ENCODE results near the gene TRIM8. TPM values are rescaled to one million over a fixed set of nuclear protein-coding genes. Genes with fewer than 3 reads are reported as not detected.

TRIM8 gene
- polyA plus RNA-seq, 1 donor from 2014 or later, result 71.5 TPM

GRCh38 chr10:102635377-102635776 lies 8.9 kb upstream of the TRIM8 start:
- Mint-ChIP-seq H3K27ac (peak overlapping the region; percentile 5 to 68 (median 60)), H3K9me3 (no peaks in the 10 kb centered on the region), H3K4me1 (peaks cover 9 to 22% (median 11%) of the 10 kb centered on the region in 3 donors), H3K36me3 (peaks cover 2% of the 10 kb centered on the region), H3K27me3 (no peaks in the 10 kb centered on the region), H3K4me3 (peak overlapping the region in 2 of 4 donors; percentile 18 to 93)

DNA sequence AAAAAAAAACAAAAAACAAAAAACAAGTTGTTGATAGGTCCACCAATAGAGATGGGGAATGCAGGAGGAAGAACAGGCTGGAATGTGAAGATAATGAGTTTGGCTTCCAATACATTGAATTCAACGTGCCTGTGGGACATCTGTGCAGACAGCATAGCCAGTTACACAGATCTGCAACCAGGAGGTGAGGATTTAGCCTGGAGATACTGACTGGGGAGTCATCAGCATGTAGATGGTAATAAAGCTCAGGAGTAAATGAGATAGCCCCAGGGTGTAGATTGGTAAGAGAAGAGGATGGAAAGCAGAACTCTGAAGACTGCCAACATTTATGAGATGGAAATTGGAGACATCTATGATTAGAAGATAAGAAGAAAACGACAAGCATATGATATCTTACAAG lies 4.7 kb upstream of the TRIM8 start:
- Mint-ChIP-seq H3K4me1 (peaks cover 9 to 23% (median 12%) of the 10 kb centered on the region in 3 donors), H3K27ac (peak overlapping the region in 1 of 3 donors; percentile 82), H3K9me3 (no peaks in the 10 kb centered on the region), H3K4me3 (peak overlapping the region in 1 of 4 donors; percentile 64), H3K36me3 (no peaks in the 10 kb centered on the region), H3K27me3 (no peaks in the 10 kb centered on the region)

- Mint-ChIP-seq H3K27ac (peak overlapping the region; percentile 91 to 98 (median 97)), H3K4me3 (peak overlapping the region; percentile 89 to 98 (median 93)), H3K9me3 (no peaks in the 10 kb centered on the region), H3K4me1 (peaks cover 4 to 13% (median 5%) of the 10 kb centered on the region in 3 donors), H3K27me3 (no peaks in the 10 kb centered on the region), H3K36me3 (peaks cover 2% of the 10 kb centered on the region)
Observed at GRCh38 chr10:102641402-102641801, 2.9 kb upstream of the TRIM8 start.

- Mint-ChIP-seq H3K27me3 (no peaks in the 10 kb centered on the region), H3K4me1 (peaks cover 9 to 16% (median 9%) of the 10 kb centered on the region in 3 donors), H3K9me3 (no peaks in the 10 kb centered on the region), H3K4me3 (peak overlapping the region; percentile 89 to 98 (median 93)), H3K36me3 (peaks cover 2% of the 10 kb centered on the region), H3K27ac (peak overlapping the region; percentile 91 to 98 (median 97))
Observed at GRCh38 chr10:102641880-102642735, 2.2 kb upstream of the TRIM8 start.

- Mint-ChIP-seq H3K4me3 (peak overlapping the region; percentile 90 to 98 (median 92)), H3K9me3 (no peaks in the 10 kb centered on the region), H3K27me3 (peaks cover 2% of the 10 kb centered on the region)
Observed at GRCh38 chr10:102642736-102643335, 1.4 kb upstream of the TRIM8 start.

DNA sequence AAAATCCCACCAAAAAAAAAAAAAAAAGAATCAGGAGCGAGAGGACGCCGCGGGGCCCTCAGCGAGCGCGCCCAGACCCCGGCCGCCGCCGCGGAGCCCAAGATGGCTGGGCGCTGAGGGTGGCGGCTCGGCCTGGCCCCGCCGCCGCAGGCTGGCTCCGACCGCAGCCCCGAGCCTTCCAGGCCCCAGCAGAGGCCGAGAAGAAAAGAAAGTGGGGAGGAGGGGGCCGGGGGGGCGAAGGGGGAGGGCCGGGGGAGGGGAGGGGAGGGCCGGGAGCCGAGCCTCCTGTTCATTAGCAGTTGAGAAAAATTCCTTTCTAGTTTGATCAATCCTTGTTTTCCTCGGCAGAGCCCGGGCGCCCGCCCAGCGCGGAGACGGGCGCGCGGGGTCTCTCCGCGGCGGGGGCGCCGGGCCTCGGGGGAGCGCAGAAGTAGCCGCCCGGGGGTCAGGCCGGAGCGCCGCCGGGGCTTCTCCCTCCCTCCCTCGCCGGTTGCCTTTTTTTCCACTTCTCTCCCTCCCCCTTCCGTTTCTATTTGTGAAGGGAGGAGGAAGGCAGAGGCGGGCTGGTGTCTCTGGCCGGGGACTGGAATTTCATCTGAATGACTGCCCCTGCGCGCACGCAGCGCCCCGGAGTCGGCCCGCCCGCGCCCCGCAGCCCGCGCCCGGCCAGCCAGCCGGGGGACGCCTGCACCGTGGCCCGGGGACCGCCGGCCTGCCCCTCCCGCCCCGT lies 778 bp upstream of the TRIM8 start:
- Mint-ChIP-seq H3K27ac (peak overlapping the region in 2 of 3 donors; percentile 91 to 95), H3K4me1 (peaks cover 18 to 28% (median 22%) of the 10 kb centered on the region in 3 donors), H3K4me3 (peak overlapping the region; percentile 90 to 98 (median 92)), H3K36me3 (peaks cover 2% of the 10 kb centered on the region), H3K27me3 (peaks cover 2% of the 10 kb centered on the region), H3K9me3 (no peaks in the 10 kb centered on the region)

More at GRCh38 chr10:102642736-102643335, 1.4 kb upstream of the TRIM8 start:
- Mint-ChIP-seq H3K36me3 (peaks cover 2% of the 10 kb centered on the region), H3K4me1 (peaks cover 14 to 23% (median 16%) of the 10 kb centered on the region in 3 donors), H3K27ac (peak overlapping the region; percentile 91 to 95 (median 95))

DNA sequence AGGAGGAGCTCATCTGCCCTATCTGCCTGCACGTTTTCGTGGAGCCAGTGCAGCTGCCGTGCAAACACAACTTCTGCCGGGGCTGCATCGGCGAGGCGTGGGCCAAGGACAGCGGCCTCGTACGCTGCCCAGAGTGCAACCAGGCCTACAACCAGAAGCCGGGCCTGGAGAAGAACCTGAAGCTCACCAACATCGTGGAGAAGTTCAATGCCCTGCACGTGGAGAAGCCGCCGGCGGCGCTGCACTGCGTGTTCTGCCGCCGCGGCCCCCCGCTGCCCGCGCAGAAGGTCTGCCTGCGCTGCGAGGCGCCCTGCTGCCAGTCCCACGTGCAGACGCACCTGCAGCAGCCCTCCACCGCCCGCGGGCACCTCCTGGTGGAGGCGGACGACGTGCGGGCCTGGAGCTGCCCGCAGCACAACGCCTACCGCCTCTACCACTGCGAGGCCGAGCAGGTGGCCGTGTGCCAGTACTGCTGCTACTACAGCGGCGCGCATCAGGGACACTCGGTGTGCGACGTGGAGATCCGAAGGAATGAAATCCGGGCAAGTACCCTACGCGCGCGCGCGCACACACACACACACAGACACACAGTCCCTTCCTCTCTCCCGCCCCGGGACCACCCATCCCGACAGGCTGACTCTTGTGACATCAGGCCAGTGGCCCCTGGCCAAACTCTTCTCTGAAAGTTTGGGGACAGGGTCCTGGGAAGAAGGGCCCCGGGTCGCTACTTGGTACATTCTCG lies 538 bp downstream of the TRIM8 start:
- Mint-ChIP-seq H3K27me3 (peaks cover 2% of the 10 kb centered on the region), H3K4me1 (peaks cover 26 to 35% (median 28%) of the 10 kb centered on the region in 3 donors), H3K4me3 (peak overlapping the region; percentile 90 to 99 (median 98)), H3K27ac (peak overlapping the region; percentile 93 to 99 (median 97)), H3K36me3 (peaks cover 2% of the 10 kb centered on the region), H3K9me3 (no peaks in the 10 kb centered on the region)

DNA sequence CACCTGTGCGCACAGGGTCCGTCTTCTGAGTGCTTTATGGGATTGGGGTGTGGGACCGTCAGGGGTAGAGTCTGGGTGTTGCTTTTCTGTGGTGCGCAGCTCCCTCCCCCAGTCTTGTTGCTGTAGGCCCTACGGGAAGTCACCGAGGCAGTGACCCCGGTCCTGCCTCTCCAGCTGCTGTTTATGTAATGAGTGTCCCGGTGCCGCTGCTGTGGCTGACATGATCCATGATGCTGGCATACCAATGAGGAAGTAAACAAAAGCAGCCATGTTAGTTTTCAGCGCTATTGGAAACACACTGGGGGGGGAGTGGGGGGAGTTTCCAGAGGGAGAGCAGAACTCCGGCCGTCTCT lies 1.1 kb downstream of the TRIM8 start:
- H3K27ac Mint-ChIP-seq, result peak overlapping the region; percentile 93 to 99 (median 97)
- H3K4me3 Mint-ChIP-seq, result peak overlapping the region; percentile 90 to 99 (median 98)
- H3K9me3 Mint-ChIP-seq, result no peaks in the 10 kb centered on the region
- peaks cover 26 to 35% (median 28%) of the 10 kb centered on the region in 3 donors for H3K4me1 Mint-ChIP-seq
- H3K27me3 Mint-ChIP-seq, result peaks cover 2% of the 10 kb centered on the region
- H3K36me3 Mint-ChIP-seq, result peaks cover 2% of the 10 kb centered on the region

DNA sequence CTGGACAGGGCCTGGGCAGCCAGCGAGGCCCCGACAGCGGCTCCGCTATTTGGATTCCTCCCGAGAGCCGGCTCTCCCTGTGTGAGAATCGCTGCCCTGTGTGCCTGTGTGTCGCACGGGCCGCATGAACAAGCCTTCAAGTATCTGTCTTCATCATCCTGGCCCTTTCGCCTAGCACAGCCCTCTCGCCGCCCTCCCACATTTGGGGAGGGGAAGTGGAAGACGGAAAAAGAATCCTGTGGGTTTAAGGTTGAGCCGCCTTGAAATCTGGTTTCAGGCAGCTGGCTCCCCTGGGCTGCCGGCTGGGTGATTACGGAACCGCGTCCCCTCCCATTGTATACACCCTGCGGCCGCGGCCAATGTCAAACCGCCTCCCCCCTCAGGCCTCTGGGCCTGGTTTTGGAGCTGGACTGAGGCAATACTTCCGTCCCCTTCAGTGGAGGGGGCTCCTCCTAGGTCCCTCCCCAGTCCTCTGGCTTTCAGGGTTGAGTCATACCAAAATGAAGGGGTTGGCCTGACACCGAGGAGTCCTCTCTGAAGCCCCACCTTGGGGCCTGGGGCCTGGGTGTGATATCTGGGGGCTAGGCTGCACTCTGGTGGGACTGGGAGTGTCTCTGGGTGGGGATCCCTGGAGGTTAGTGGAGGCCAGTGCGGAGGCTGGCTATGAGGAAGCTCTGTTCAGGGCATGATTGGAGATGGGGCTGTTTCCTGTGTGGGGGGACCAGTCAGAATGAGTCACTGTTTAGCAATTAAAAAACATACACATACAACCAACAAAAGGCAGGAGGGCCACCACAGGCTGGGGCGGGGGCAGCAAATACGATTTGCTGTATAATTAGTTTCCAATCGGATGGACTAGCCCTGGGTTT lies 1.7 kb downstream of the TRIM8 start:
- H3K9me3 Mint-ChIP-seq, result no peaks in the 10 kb centered on the region
- H3K4me1 Mint-ChIP-seq, result peaks cover 28 to 40% (median 32%) of the 10 kb centered on the region in 3 donors
- peaks cover 2% of the 10 kb centered on the region for H3K36me3 Mint-ChIP-seq
- H3K27me3 Mint-ChIP-seq, result peaks cover 2% of the 10 kb centered on the region
- peak overlapping the region; percentile 93 to 99 (median 97) for H3K27ac Mint-ChIP-seq
- peak overlapping the region; percentile 90 to 99 (median 98) for H3K4me3 Mint-ChIP-seq

GRCh38 chr10:102646610-102647442 lies 2.5 kb downstream of the TRIM8 start:
- H3K27ac Mint-ChIP-seq, result peak overlapping the region; percentile 93 to 99 (median 97)
- H3K9me3 Mint-ChIP-seq, result no peaks in the 10 kb centered on the region
- peak overlapping the region; percentile 90 to 99 (median 98) for H3K4me3 Mint-ChIP-seq
- H3K27me3 Mint-ChIP-seq, result peaks cover 2% of the 10 kb centered on the region
- H3K4me1 Mint-ChIP-seq, result peaks cover 28 to 40% (median 33%) of the 10 kb centered on the region in 3 donors
- H3K36me3 Mint-ChIP-seq, result peaks cover 2% of the 10 kb centered on the region

DNA sequence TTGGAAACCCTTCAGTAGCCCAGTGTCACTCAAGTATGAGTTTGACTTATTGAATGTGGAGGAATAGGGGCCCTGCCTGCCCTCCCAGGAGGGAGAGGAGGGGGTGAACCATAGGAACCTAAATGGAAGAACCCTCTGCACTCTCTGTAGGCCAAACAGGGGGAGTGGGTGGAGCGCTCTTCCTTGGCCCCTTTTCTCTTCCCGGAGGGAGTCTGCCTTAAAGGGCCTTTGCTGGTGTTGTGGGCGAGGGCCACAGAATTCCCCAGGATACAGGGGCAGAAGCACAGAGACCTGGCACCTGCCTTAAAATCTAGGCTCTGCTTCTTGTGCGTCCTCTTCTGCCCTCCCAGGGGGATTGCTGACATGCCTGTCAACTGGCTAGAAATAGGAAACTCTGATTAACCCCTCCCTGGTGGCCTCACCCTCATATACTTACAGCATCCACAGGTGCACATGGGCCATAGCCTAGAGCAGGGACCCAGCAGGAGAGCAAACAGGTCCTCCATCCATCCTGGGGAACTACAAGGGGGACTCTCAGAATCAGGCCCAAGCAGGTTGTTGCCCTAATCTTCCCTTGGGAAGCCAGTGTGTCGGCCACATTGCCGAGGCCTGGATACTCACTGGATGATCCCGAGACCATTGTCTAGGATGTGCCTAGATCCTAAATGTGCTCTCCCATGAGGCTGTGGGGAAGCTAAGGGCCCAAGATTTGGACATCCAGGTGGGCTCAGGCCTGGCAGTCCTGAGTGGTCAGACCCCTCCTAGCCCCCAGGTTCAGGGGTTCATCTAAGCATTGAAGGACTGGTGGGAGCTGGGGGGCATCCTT lies 3.4 kb downstream of the TRIM8 start:
- H3K9me3 Mint-ChIP-seq, result no peaks in the 10 kb centered on the region
- H3K4me3 Mint-ChIP-seq, result peak overlapping the region; percentile 90 to 99 (median 98)
- peaks cover 35 to 47% (median 38%) of the 10 kb centered on the region in 3 donors for H3K4me1 Mint-ChIP-seq
- peak overlapping the region; percentile 93 to 99 (median 97) for H3K27ac Mint-ChIP-seq
- peaks cover 4% of the 10 kb centered on the region for H3K36me3 Mint-ChIP-seq
- peaks cover 2% of the 10 kb centered on the region for H3K27me3 Mint-ChIP-seq

DNA sequence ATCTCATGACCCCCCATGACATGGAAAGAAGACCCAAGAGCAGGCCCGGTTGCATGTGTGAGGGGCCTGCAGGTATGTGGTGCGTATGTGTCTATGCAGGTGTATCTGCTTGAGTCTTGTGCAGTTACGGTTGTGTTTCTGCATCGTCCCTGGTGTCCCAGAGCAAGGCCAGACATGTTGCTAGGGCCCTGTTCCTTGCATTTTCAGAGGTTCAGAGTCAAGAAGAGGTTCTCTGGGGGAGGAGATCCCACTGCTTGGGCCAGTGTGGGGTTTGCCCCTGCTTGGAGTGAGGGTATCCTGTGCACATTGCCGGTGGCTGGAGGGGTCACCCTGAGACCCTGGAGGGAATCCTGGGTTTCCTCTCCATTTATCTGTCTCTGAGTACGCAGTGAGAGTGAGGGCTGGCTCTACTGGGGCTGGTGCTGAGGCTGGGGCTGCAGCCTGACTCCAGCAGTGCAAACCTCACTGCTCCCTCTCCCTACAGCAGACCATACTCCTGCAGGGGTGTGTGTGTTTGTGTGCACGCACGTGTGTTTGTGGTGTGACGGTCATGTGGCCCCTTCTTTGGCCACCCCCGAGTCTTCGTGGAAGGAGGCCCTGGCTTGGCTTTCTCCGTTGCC lies 4.1 kb downstream of the TRIM8 start:
- Mint-ChIP-seq H3K27me3 (peaks cover 2% of the 10 kb centered on the region), H3K4me3 (peak overlapping the region; percentile 90 to 99 (median 98)), H3K9me3 (no peaks in the 10 kb centered on the region), H3K27ac (peak overlapping the region; percentile 93 to 99 (median 97)), H3K4me1 (peaks cover 37 to 53% (median 45%) of the 10 kb centered on the region in 3 donors), H3K36me3 (peaks cover 7% of the 10 kb centered on the region)

Measured in IgD-negative memory B cell (primary cell).